Activated T-helper 2 cell treated with anti-CD3 and anti-CD28 coated beads, Interferon-gamma antibody, Interleukin-2, Interleukin-4, amounts not matched to agents 10 μg/mL and 5 μg/mL and 100 μg/mL, durations not matched to agents 14 hours and 24 hours and 36 hours (primary cell): ENCODE measurements around the gene ZNF860. TPM values are rescaled to one million over a fixed set of nuclear protein-coding genes. Genes with fewer than 3 reads are reported as not detected.

Experiments used
- DNase-seq: peaks from one replicate; pipeline ENCODE4 v3.0.0; 2021; ENCODE audit warnings: low spot score
- H3K27ac Mint-ChIP-seq: one replicate; pipeline ENCODE4 v1.8.0; 2021; ENCODE audit warnings: mixed read lengths
- H3K27me3 Mint-ChIP-seq: one replicate; pipeline ENCODE4 v1.8.0; 2021; ENCODE audit warnings: low read depth, mixed read lengths
- H3K36me3 Mint-ChIP-seq: one replicate; pipeline ENCODE4 v1.8.0; 2021; ENCODE audit warnings: low read depth, mixed read lengths
- H3K4me1 Mint-ChIP-seq: one replicate; pipeline ENCODE4 v1.8.0; 2021; ENCODE audit warnings: low read depth, mixed read lengths
- H3K4me3 Mint-ChIP-seq: one replicate; pipeline ENCODE4 v1.8.0; 2021; ENCODE audit warnings: low read depth, mild to moderate bottlenecking, moderate library complexity, mixed read lengths
- H3K9me3 Mint-ChIP-seq: one replicate; pipeline ENCODE4 v1.8.0; 2021; ENCODE audit warnings: mixed read lengths
- intact Hi-C: fragments of 100-400 bp; cut with micrococcal nuclease; formaldehyde crosslinking; loops from one replicate; pipeline ENCODE4 v1.15.1; 2023
- total RNA-seq: library from RNA; stranded (reverse); gene quantifications from 2 replicates; pipeline ENCODE4 v1.2.3, GENCODE V29; 2022

Gene ZNF860
- total RNA-seq, 1 donor from 2014 or later = 2.0 TPM

- no peak overlapping the region for H3K4me3 Mint-ChIP-seq
- H3K27me3 Mint-ChIP-seq = peaks cover 6% of the 10 kb centered on the region
- intact Hi-C loops = no loop called here
- no peak overlapping the region for H3K27ac Mint-ChIP-seq
- no peaks in the 10 kb centered on the region for H3K36me3 Mint-ChIP-seq
- H3K9me3 Mint-ChIP-seq = no peaks in the 10 kb centered on the region
- peaks cover 3% of the 10 kb centered on the region for H3K4me1 Mint-ChIP-seq
- no peak for DNase-seq
These were observed 33.3 kb upstream of the ZNF860 start for GRCh38 chr3:31948280-31948679.

GRCh38 chr3:31952205-31952604, 29.3 kb upstream of the ZNF860 start:
- DNase-seq = no peak
- Mint-ChIP-seq H3K9me3 (peaks cover 18% of the 10 kb centered on the region), H3K4me3 (no peak overlapping the region), H3K4me1 (peaks cover 3% of the 10 kb centered on the region), H3K36me3 (peaks cover 7% of the 10 kb centered on the region), H3K27me3 (peaks cover 7% of the 10 kb centered on the region), H3K27ac (no peak overlapping the region)
- intact Hi-C loops = no loop called here

GRCh38 chr3:31953091-31953490, 28.5 kb upstream of the ZNF860 start:
- Mint-ChIP-seq H3K36me3 (peaks cover 7% of the 10 kb centered on the region), H3K4me3 (no peak overlapping the region), H3K27me3 (peaks cover 7% of the 10 kb centered on the region), H3K4me1 (peaks cover 3% of the 10 kb centered on the region), H3K9me3 (peaks cover 18% of the 10 kb centered on the region), H3K27ac (no peak overlapping the region)
- intact Hi-C loops = no loop called here
- no peak for DNase-seq

- DNase-seq = no peak
- peaks cover 7% of the 10 kb centered on the region for H3K27me3 Mint-ChIP-seq
- peaks cover 3% of the 10 kb centered on the region for H3K4me1 Mint-ChIP-seq
- intact Hi-C loops = no loop called here
- peaks cover 18% of the 10 kb centered on the region for H3K9me3 Mint-ChIP-seq
- no peak overlapping the region for H3K27ac Mint-ChIP-seq
- peaks cover 7% of the 10 kb centered on the region for H3K36me3 Mint-ChIP-seq
- H3K4me3 Mint-ChIP-seq = no peak overlapping the region
These were observed 27.9 kb upstream of the ZNF860 start for GRCh38 chr3:31953636-31954035.

GRCh38 chr3:31955581-31955980, 26.0 kb upstream of the ZNF860 start:
- Mint-ChIP-seq H3K9me3 (peaks cover 18% of the 10 kb centered on the region), H3K27me3 (peaks cover 5% of the 10 kb centered on the region), H3K4me3 (no peak overlapping the region), H3K4me1 (peaks cover 6% of the 10 kb centered on the region), H3K36me3 (peaks cover 7% of the 10 kb centered on the region), H3K27ac (no peak overlapping the region)
- intact Hi-C loops = no loop called here
- DNase-seq = no peak

GRCh38 chr3:31957106-31957505, 24.4 kb upstream of the ZNF860 start:
- Mint-ChIP-seq H3K36me3 (peaks cover 7% of the 10 kb centered on the region), H3K27me3 (peaks cover 1% of the 10 kb centered on the region), H3K4me1 (peaks cover 10% of the 10 kb centered on the region), H3K4me3 (no peak overlapping the region), H3K9me3 (peaks cover 18% of the 10 kb centered on the region), H3K27ac (no peak overlapping the region)
- intact Hi-C loops = no loop called here
- no peak for DNase-seq

GRCh38 chr3:31958701-31959152, 22.8 kb upstream of the ZNF860 start:
- Mint-ChIP-seq H3K27me3 (peaks cover 2% of the 10 kb centered on the region), H3K36me3 (peaks cover 7% of the 10 kb centered on the region), H3K27ac (no peak overlapping the region), H3K9me3 (peaks cover 18% of the 10 kb centered on the region), H3K4me3 (no peak overlapping the region), H3K4me1 (peaks cover 12% of the 10 kb centered on the region)
- no peak for DNase-seq
- intact Hi-C loops = no loop called here

GRCh38 chr3:31959251-31959650, 22.3 kb upstream of the ZNF860 start:
- no peak overlapping the region for H3K27ac Mint-ChIP-seq
- peaks cover 16% of the 10 kb centered on the region for H3K4me1 Mint-ChIP-seq
- H3K27me3 Mint-ChIP-seq = peaks cover 6% of the 10 kb centered on the region
- peaks cover 7% of the 10 kb centered on the region for H3K36me3 Mint-ChIP-seq
- peaks cover 18% of the 10 kb centered on the region for H3K9me3 Mint-ChIP-seq
- no peak for DNase-seq
- intact Hi-C loops = no loop called here
- H3K4me3 Mint-ChIP-seq = no peak overlapping the region

GRCh38 chr3:31959951-31960792, 21.4 kb upstream of the ZNF860 start:
- no peak overlapping the region for H3K27ac Mint-ChIP-seq
- H3K9me3 Mint-ChIP-seq = peaks cover 9% of the 10 kb centered on the region
- peaks cover 6% of the 10 kb centered on the region for H3K27me3 Mint-ChIP-seq
- peaks cover 4% of the 10 kb centered on the region for H3K36me3 Mint-ChIP-seq
- peaks cover 16% of the 10 kb centered on the region for H3K4me1 Mint-ChIP-seq
- H3K4me3 Mint-ChIP-seq = no peak overlapping the region
- intact Hi-C loops = no loop called here
- no peak for DNase-seq

GRCh38 chr3:31960793-31961431, 20.6 kb upstream of the ZNF860 start:
- H3K4me1 Mint-ChIP-seq = peaks cover 16% of the 10 kb centered on the region
- no peak overlapping the region for H3K4me3 Mint-ChIP-seq
- no peak for DNase-seq
- intact Hi-C loops = no loop called here
- H3K27ac Mint-ChIP-seq = no peak overlapping the region
- peaks cover 2% of the 10 kb centered on the region for H3K9me3 Mint-ChIP-seq
- peaks cover 5% of the 10 kb centered on the region for H3K27me3 Mint-ChIP-seq
- H3K36me3 Mint-ChIP-seq = no peaks in the 10 kb centered on the region

GRCh38 chr3:31962801-31963205, 18.7 kb upstream of the ZNF860 start:
- Mint-ChIP-seq H3K27ac (no peak overlapping the region), H3K9me3 (no peaks in the 10 kb centered on the region)
- intact Hi-C loops = no loop called here

GRCh38 chr3:31966978-31967591, 14.5 kb upstream of the ZNF860 start:
- Mint-ChIP-seq H3K27me3 (peaks cover 5% of the 10 kb centered on the region), H3K27ac (no peak overlapping the region), H3K9me3 (no peaks in the 10 kb centered on the region), H3K4me1 (peaks cover 9% of the 10 kb centered on the region), H3K4me3 (no peak overlapping the region), H3K36me3 (no peaks in the 10 kb centered on the region)
- no peak for DNase-seq
- intact Hi-C loops = no loop called here

More at GRCh38 chr3:31962801-31963205, 18.7 kb upstream of the ZNF860 start:
- peaks cover 5% of the 10 kb centered on the region for H3K27me3 Mint-ChIP-seq
- peaks cover 16% of the 10 kb centered on the region for H3K4me1 Mint-ChIP-seq
- H3K36me3 Mint-ChIP-seq = no peaks in the 10 kb centered on the region
- DNase-seq = no peak
- H3K4me3 Mint-ChIP-seq = no peak overlapping the region

- intact Hi-C loops = no loop called here
- DNase-seq = no peak
- Mint-ChIP-seq H3K27ac (no peak overlapping the region), H3K4me1 (peaks cover 9% of the 10 kb centered on the region), H3K27me3 (peaks cover 5% of the 10 kb centered on the region), H3K36me3 (no peaks in the 10 kb centered on the region), H3K9me3 (no peaks in the 10 kb centered on the region), H3K4me3 (no peak overlapping the region)
These were observed 14.0 kb upstream of the ZNF860 start for GRCh38 chr3:31967592-31967991.
